ENCODE data around the gene STAC3.

Gene STAC3

DNA sequence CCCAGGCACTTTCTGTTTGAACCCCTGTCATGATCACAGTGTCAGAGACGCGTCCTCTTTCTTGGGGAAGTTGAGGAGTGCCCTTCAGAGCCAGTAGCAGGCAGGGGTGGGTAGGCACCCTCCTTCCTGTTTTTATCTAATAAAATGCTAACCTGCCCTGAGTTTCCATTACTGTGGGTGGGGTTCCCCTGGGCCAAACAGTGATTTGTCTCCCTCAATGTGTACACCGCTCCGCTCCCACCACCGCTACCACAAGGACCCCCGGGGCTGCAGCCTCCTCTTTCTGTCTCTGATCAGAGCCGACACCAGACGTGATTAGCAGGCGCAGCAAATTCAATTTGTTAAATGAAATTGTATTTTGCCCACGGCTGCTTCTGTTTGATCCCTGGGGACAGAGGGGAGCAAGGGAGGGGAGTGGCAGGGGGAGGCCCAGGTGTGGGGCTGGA is 16.4 kb downstream of the STAC3 start:
- DNase-seq (ENCODE audit: low read depth), result no peak
- no peak overlapping the region for H3K4me3 ChIP-seq (ENCODE audit: low read depth, low read length)
- TF ChIP-seq, protein P1, sequence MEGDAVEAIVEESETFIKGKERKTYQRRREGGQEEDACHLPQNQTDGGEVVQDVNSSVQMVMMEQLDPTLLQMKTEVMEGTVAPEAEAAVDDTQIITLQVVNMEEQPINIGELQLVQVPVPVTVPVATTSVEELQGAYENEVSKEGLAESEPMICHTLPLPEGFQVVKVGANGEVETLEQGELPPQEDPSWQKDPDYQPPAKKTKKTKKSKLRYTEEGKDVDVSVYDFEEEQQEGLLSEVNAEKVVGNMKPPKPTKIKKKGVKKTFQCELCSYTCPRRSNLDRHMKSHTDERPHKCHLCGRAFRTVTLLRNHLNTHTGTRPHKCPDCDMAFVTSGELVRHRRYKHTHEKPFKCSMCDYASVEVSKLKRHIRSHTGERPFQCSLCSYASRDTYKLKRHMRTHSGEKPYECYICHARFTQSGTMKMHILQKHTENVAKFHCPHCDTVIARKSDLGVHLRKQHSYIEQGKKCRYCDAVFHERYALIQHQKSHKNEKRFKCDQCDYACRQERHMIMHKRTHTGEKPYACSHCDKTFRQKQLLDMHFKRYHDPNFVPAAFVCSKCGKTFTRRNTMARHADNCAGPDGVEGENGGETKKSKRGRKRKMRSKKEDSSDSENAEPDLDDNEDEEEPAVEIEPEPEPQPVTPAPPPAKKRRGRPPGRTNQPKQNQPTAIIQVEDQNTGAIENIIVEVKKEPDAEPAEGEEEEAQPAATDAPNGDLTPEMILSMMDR (conservative IDR thresholded peaks at IDR 0.05; ENCODE audit: low read depth, low read length), result no peak

DNA sequence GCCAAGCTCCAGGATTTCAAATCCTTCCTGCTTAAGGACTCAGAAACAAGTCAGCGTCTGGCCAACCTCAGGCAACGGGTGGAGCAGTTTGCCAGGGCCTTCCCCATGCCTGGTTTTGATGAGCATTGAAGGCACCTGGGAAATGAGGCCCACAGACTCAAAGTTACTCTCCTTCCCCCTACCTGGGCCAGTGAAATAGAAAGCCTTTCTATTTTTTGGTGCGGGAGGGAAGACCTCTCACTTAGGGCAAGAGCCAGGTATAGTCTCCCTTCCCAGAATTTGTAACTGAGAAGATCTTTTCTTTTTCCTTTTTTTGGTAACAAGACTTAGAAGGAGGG is 16.8 kb downstream of the STAC3 start:
- TF ChIP-seq, protein P1 (conservative IDR thresholded peaks at IDR 0.05; ENCODE audit: low read depth, low read length), result no peak
- no peak overlapping the region for H3K4me3 ChIP-seq (ENCODE audit: low read depth, low read length)

DNA sequence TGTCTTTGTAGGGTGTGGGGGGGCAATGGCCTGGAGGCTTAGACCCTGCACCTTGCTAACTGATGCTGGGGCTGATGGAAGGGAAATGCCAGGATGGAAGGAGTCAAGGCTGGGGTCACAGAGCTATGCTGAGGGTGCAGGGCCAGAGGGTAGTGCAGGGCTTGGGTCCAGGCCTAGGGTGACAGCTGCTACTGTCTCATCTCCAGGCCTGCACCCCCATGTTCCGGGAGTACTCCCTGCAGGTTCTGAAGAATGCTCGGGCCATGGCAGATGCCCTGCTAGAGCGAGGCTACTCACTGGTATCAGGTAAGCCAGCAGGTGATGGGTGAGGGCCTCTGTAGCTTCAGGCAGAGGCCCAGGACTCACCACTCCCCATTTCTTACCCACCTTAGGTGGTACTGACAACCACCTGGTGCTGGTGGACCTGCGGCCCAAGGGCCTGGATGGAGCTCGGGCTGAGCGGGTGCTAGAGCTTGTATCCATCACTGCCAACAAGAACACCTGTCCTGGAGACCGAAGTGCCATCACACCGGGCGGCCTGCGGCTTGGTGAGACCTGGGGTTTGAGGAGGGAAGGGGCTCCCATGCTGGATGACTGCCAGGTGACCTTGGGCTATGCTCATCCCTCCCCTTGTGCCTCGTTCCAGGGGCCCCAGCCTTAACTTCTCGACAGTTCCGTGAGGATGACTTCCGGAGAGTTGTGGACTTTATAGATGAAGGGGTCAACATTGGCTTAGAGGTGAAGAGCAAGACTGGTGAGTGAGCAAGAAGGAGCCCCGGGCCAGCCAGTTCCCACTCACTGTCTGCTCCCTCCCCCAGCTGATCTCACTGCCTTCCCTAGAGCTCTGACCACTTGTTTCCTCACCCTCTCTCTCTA is 17.4 kb downstream of the STAC3 start:
- no peak overlapping the region for H3K4me3 ChIP-seq (ENCODE audit: low read depth, low read length)
- DNase-seq (ENCODE audit: low read depth), result peak; percentile 86
- TF ChIP-seq, protein P1 (conservative IDR thresholded peaks at IDR 0.05; ENCODE audit: low read depth, low read length), result no peak

More for the DNA sequence above, 16.8 kb downstream of the STAC3 start:
- DNase-seq (ENCODE audit: low read depth), result no peak

DNA sequence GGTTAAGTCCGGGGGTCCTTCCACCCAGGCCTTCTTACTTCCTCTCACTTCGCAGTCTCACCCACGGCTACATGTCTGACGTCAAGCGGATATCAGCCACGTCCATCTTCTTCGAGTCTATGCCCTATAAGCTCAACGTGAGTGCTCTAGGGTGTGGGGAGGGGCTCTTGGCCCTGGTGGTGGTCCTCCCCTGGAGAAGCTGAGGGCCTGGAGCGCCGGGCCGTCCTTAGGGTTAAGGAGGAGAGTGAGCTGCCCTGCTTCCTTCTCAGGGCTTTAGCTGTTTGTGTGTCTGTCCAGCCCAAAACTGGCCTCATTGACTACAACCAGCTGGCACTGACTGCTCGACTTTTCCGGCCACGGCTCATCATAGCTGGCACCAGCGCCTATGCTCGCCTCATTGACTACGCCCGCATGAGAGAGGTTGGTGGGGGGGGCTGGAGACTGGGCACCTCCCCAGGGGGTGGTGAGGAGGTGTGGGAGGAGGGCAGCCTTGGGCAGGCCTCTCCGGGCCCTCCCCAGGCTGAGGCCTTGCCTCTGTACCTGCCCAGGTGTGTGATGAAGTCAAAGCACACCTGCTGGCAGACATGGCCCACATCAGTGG is 18.7 kb downstream of the STAC3 start:
- TF ChIP-seq, protein P1 (conservative IDR thresholded peaks at IDR 0.05; ENCODE audit: low read depth, low read length), result no peak
- H3K4me3 ChIP-seq (ENCODE audit: low read depth, low read length), result no peak overlapping the region

DNA sequence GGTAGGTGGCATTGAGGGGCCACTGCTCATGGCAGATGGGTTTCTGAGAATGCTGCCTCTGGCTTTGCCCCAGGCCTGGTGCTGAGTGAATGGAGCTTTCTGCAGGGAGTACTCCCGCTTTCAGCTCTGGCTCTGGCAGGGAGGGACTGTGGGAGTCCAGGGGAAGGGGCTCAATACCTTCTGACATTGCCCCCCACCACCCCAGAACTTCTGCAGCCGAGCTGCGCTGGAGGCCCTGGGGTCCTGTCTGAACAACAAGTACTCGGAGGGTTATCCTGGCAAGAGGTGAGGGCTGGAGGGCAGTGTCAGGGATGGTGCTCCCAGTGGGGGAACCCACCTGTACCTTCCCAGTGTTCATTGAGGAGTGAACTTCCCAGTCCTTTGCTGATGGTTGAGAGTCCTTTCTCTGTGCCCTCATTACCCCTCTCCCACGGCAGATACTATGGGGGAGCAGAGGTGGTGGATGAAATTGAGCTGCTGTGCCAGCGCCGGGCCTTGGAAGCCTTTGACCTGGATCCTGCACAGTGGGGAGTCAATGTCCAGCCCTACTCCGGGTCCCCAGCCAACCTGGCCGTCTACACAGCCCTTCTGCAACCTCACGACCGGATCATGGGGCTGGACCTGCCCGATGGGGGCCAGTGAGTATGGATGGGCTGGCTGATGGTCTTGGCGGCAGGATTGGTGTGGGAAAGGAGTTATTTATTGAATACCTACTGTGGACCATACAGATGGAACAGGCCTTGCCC is 19.5 kb downstream of the STAC3 start:
- H3K4me3 ChIP-seq (ENCODE audit: low read depth, low read length), result peak overlapping the region; percentile 79

More for the DNA sequence above, 18.7 kb downstream of the STAC3 start:
- DNase-seq (ENCODE audit: low read depth), result no peak

DNA sequence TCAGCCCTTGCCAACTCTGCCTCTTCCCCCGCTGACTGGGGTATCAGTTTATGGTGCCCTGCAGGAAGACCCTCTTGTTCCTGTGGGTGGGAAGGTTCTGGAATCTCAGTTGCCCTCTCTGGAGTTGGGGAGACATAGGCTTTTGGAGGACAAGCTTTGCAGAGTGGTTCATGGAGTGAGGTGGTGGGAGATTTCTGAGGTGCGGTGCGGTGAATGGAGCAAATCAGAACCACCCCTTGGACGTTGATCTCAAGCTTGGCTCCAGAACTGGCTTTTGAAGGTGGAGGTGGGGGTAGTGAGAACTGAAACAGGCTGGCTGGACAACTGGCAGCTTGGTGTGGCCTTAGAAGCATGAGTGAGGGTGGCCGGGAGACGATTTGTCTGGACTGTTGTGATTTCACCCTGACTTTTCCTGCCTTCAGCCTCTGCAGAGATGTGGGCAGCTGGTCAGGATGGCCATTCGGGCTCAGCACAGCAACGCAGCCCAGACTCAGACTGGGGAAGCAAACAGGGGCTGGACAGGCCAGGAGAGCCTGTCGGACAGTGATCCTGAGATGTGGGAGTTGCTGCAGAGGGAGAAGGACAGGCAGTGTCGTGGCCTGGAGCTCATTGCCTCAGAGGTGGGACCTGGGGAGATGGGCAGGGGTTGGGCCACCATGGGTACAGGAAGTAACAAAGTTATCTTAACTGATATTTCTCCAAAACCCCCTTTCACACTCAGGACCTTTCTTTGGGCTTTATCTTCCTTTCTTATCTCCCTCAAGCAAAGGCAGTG is 20.4 kb downstream of the STAC3 start:
- no peak for DNase-seq (ENCODE audit: low read depth)
- TF ChIP-seq, protein P1 (conservative IDR thresholded peaks at IDR 0.05; ENCODE audit: low read depth, low read length), result no peak
- H3K4me3 ChIP-seq (ENCODE audit: low read depth, low read length), result peak overlapping the region; percentile 79

More for the DNA sequence above, 19.5 kb downstream of the STAC3 start:
- DNase-seq (ENCODE audit: low read depth), result no peak
- TF ChIP-seq, protein P1 (conservative IDR thresholded peaks at IDR 0.05; ENCODE audit: low read depth, low read length), result no peak

All from choroid plexus epithelial cell (primary cell).